GM19463 (cell line): ENCODE results near the gene CPT1B.
A peak's percentile ranks its signal among the peaks of the same experiment; 100 is the strongest.

ENCODE experiments used
- ATAC-seq: cut with Tn5 transposase; IDR thresholded peaks from one replicate; pipeline ENCODE4 v1.9.1; 2021; ENCODE audit warnings: mild to moderate bottlenecking, moderate library complexity; ENCODE audit not compliant: unreplicated experiment

Gene CPT1B

GRCh38 chr22:50571264-50572175, 6.7 kb downstream of the CPT1B start:
- ATAC-seq, result no peak

GRCh38 chr22:50570861-50571260, 7.4 kb downstream of the CPT1B start:
- no peak for ATAC-seq

- ATAC-seq, result no peak
These were observed 8.2 kb downstream of the CPT1B start for GRCh38 chr22:50569896-50570535.

GRCh38 chr22:50569041-50569459, 9.2 kb downstream of the CPT1B start:
- ATAC-seq, result no peak

- no peak for ATAC-seq
These were observed 9.6 kb downstream of the CPT1B start for GRCh38 chr22:50568626-50569025.

- ATAC-seq, result no peak
These were observed 10.4 kb downstream of the CPT1B start for GRCh38 chr22:50567721-50568252.

GRCh38 chr22:50564289-50564688, 13.9 kb downstream of the CPT1B start:
- no peak for ATAC-seq

GRCh38 chr22:50563413-50564160, 14.6 kb downstream of the CPT1B start:
- no peak for ATAC-seq

GRCh38 chr22:50562523-50563412, 15.5 kb downstream of the CPT1B start, which contains the start of gene SYCE3:
TSS of gene SYCE3 (minus strand) at chr22:50562919. CDS start at chr22:50556405, 6,514 bp downstream.
- ATAC-seq, result peak; percentile 92

GRCh38 chr22:50561401-50562358, 16.5 kb downstream of the CPT1B start:
- ATAC-seq, result no peak

- ATAC-seq, result no peak
These were observed 18.2 kb downstream of the CPT1B start for GRCh38 chr22:50560034-50560433.

- ATAC-seq, result no peak
These were observed 21.5 kb downstream of the CPT1B start for GRCh38 chr22:50556703-50557102.

GRCh38 chr22:50553310-50553709, 24.9 kb downstream of the CPT1B start:
- ATAC-seq, result no peak

GRCh38 chr22:50551160-50551752, 27.0 kb downstream of the CPT1B start:
- ATAC-seq, result no peak

- ATAC-seq, result no peak
These were observed 27.8 kb downstream of the CPT1B start for GRCh38 chr22:50550395-50550794.

GRCh38 chr22:50548921-50549790, 29.1 kb downstream of the CPT1B start:
- ATAC-seq, result no peak

- ATAC-seq, result no peak
These were observed 29.9 kb downstream of the CPT1B start for GRCh38 chr22:50548040-50548920.
